ENCODE measurements around the gene CCDC88B. TPM values are rescaled to one million over a fixed set of nuclear protein-coding genes. Genes with fewer than 3 reads are reported as not detected.

Gene CCDC88B
- total and polyA plus RNA-seq, 9 of the 15 experiments (the other 6 are each of a cell fraction or from before 2014, with no cell fraction given): 0.13 to 18.1 (median 7.9) TPM

- TF ChIP-seq NFXL1 (CRISPR knock-in tag; IDR thresholded peaks at IDR 0.05) (no peak), CTCF (IDR thresholded peaks at IDR 0.05 in 2 of 3, conservative IDR thresholded peaks at IDR 0.05 in 1 of 3; ENCODE audit: insufficient read depth in 2 of 3, low read depth in 1 of 3, low read length in 3 of 3) (peak; percentile 75 to 79 (median 78)), EP400 (IDR thresholded peaks at IDR 0.05) (peak; percentile 75; the same call in 1 of the 2 replicates), SMARCA5 (IDR thresholded peaks at IDR 0.05) (peak; percentile 96), NFE2 (IDR thresholded peaks at IDR 0.05; ENCODE audit: low read depth) (peak; percentile 81), NR2F6 (CRISPR knock-in tag; IDR thresholded peaks at IDR 0.05) (no peak), HES1 (IDR thresholded peaks at IDR 0.05; ENCODE audit: low read depth) (0 out of 2 replicates have a peak, but pooled peaks have one; percentile 22), TAF15 (IDR thresholded peaks at IDR 0.05; ENCODE audit: low read depth, low read length) (no peak), ZNF316 (IDR thresholded peaks at IDR 0.05) (peak; percentile 81), ZBTB33 (CRISPR knock-in tag; IDR thresholded peaks at IDR 0.05) (0 out of 2 replicates have a peak, but pooled peaks have one; percentile 55), TFAP4 (CRISPR knock-in tag; IDR thresholded peaks at IDR 0.05; ENCODE audit: borderline replicate concordance) (peak; percentile 77), ZBTB2 (IDR thresholded peaks at IDR 0.05) (peak; percentile 91), LCOR (CRISPR knock-in tag; IDR thresholded peaks at IDR 0.05) (no peak), ZBTB43 (CRISPR knock-in tag; IDR thresholded peaks at IDR 0.05) (peak; percentile 53; the same call in 1 of the 2 replicates), ARID3A (IDR thresholded peaks at IDR 0.05; ENCODE audit: borderline replicate concordance, low read depth, low read length) (no peak), CBX3 (IDR thresholded peaks at IDR 0.05; ENCODE audit: borderline replicate concordance in 1 of 2, low read length in 2 of 2) (no peak)
Observed at GRCh38 chr11:64331569-64332371, 8.2 kb upstream of the CCDC88B start (continued).
